ENCODE measurements around the gene BACH2. TPM values are rescaled to one million over a fixed set of nuclear protein-coding genes. Genes with fewer than 3 reads are reported as not detected.
"Not testable (repeated sequence)": the region's sequence is repeated elsewhere in the genome, so short reads cannot be mapped to it uniquely, and the experiment has no call there.

The BACH2 gene
- polyA plus RNA-seq, 1 of the 3 experiments (the other 2 are of a cell fraction) = 0.46 TPM

- no peaks in the 10 kb centered on the region for H3K36me3 ChIP-seq (replicated peaks in 1 of 2; ENCODE audit: control insufficient read depth in 1 of 2, insufficient read depth in 2 of 2, low read length in 1 of 2)
- no peak overlapping the region for H3K27ac ChIP-seq (ENCODE audit: low read depth in 2 of 2, low read length in 1 of 2)
- no peak overlapping the region for H2AFZ ChIP-seq (ENCODE audit: low read depth)
- 88% methylated on average over 1 of the region's 1 CpG for WGBS (ENCODE audit: low lambda C conversion rate)
- no peaks in the 10 kb centered on the region for H3K9me2 ChIP-seq
- DNase-seq = no peak
- no peaks in the 10 kb centered on the region for H3K79me2 ChIP-seq (ENCODE audit: insufficient read depth)
- H3F3A ChIP-seq (replicated peaks; ENCODE audit: insufficient read depth) = no peaks in the 10 kb centered on the region
- H3K27me3 ChIP-seq (ENCODE audit: insufficient read depth) = no peaks in the 10 kb centered on the region
- no peak overlapping the region for H3K9ac ChIP-seq
- TF ChIP-seq FOXM1 (IDR thresholded peaks at IDR 0.05; ENCODE audit: low read depth) (no peak), EZH2phosphoT487 (IDR thresholded peaks at IDR 0.05; ENCODE audit: borderline replicate concordance, low read depth) (no peak), JUND (IDR thresholded peaks at IDR 0.05) (no peak), IRF3 (IDR thresholded peaks at IDR 0.05; ENCODE audit: low read depth, low read length) (no peak), TAF1 (IDR thresholded peaks at IDR 0.05; ENCODE audit: borderline replicate concordance, low read depth, low read length) (no peak), USF2 (IDR thresholded peaks at IDR 0.05; ENCODE audit: borderline replicate concordance, low read depth, low read length) (no peak), NFIC (IDR thresholded peaks at IDR 0.05; ENCODE audit: borderline replicate concordance) (no peak), TCF12 (IDR thresholded peaks at IDR 0.05) (no peak), TEAD4 (IDR thresholded peaks at IDR 0.05; ENCODE audit: borderline replicate concordance, insufficient read depth) (no peak), MEF2A (IDR thresholded peaks at IDR 0.05; ENCODE audit: borderline replicate concordance, low read depth) (no peak), CTCF (IDR thresholded peaks at IDR 0.05) (no peak)
- CTCF ChIA-PET = interaction anchor here (0.8 to 1.0 kb wide), 2 partner anchors 18 to 23 kb away, joined by 3 read pairs; no protein-coding TSS in a partner anchor
- H3K9me3 ChIP-seq = no peaks in the 10 kb centered on the region
- no peak overlapping the region for H3K4me2 ChIP-seq
- no peaks in the 10 kb centered on the region for H3K4me1 ChIP-seq (ENCODE audit: control insufficient read depth in 1 of 2, insufficient read depth in 2 of 2, low read depth in 1 of 2, low read length in 1 of 2)
- POLR2A ChIA-PET = no interaction called here
- no peak overlapping the region for H3K4me3 ChIP-seq (ENCODE audit: low read depth in 2 of 2, low read length in 1 of 2)
- H4K20me1 ChIP-seq (ENCODE audit: insufficient read depth) = no peaks in the 10 kb centered on the region
Observed at GRCh38 chr6:90118069-90118468, 178.6 kb downstream of the BACH2 start.

GRCh38 chr6:90116126-90116525, 180.5 kb downstream of the BACH2 start:
- H3K27me3 ChIP-seq (ENCODE audit: insufficient read depth); H3K79me2 ChIP-seq (ENCODE audit: insufficient read depth); DNase-seq; H3K4me2 ChIP-seq; H3K9ac ChIP-seq; POLR2A ChIA-PET; H3K9me3 ChIP-seq; H2AFZ ChIP-seq (ENCODE audit: low read depth); H3F3A ChIP-seq (replicated peaks; ENCODE audit: insufficient read depth); H4K20me1 ChIP-seq (ENCODE audit: insufficient read depth); H3K27ac ChIP-seq (ENCODE audit: low read depth in 2 of 2, low read length in 1 of 2); H3K36me3 ChIP-seq (replicated peaks in 1 of 2; ENCODE audit: control insufficient read depth in 1 of 2, insufficient read depth in 2 of 2, low read length in 1 of 2); H3K9me2 ChIP-seq; H3K4me1 ChIP-seq (ENCODE audit: control insufficient read depth in 1 of 2, insufficient read depth in 2 of 2, low read depth in 1 of 2, low read length in 1 of 2); CTCF ChIA-PET; H3K4me3 ChIP-seq (ENCODE audit: low read depth in 2 of 2, low read length in 1 of 2): not testable (repeated sequence)
- WGBS (ENCODE audit: low lambda C conversion rate) = 49% methylated on average over 3 of the region's 3 CpGs

Measured in SK-N-SH (cell line).